ENCODE results near the gene PPP1R3D. TPM values are rescaled to one million over a fixed set of nuclear protein-coding genes. Genes with fewer than 3 reads are reported as not detected.

Gene PPP1R3D
- total RNA-seq, 1 experiment from 2014 or later: 2.7 TPM

- DNase-seq (ENCODE audit: low read depth, low spot score) (no peak), ATAC-seq (no peak)
- intact Hi-C loops (cut with micrococcal nuclease): no loop called here
- H3K9ac ChIP-seq (ENCODE audit: low read length): no peak overlapping the region
- TF ChIP-seq SP1 (IDR thresholded peaks at IDR 0.05; ENCODE audit: low read depth) (no peak), EZH2 (IDR thresholded peaks at IDR 0.05) (no peak), JUND (IDR thresholded peaks at IDR 0.05) (no peak), YY1 (IDR thresholded peaks at IDR 0.05; ENCODE audit: extremely low read depth, insufficient replicate concordance, low read depth, low read length) (no peak), POLR2AphosphoS5 (IDR thresholded peaks at IDR 0.05; ENCODE audit: low read depth, low read length) (no peak), CBX3 (IDR thresholded peaks at IDR 0.05; ENCODE audit: low read depth) (no peak), FOSL1 (IDR thresholded peaks at IDR 0.05; ENCODE audit: low read depth) (no peak), ZFX (IDR thresholded peaks at IDR 0.05) (no peak), RAD21 (IDR thresholded peaks at IDR 0.05; ENCODE audit: low read depth) (no peak), EGR1 (IDR thresholded peaks at IDR 0.05; ENCODE audit: low read depth) (no peak), ZNF274 (IDR thresholded peaks at IDR 0.05; ENCODE audit: low read depth, low read length) (no peak), SIN3A (IDR thresholded peaks at IDR 0.05; ENCODE audit: low read depth) (no peak), TCF7L2 (IDR thresholded peaks at IDR 0.05; ENCODE audit: borderline replicate concordance, extremely low read depth, insufficient read depth, insufficient read length) (no peak)
- TF ChIP-seq, protein P1, sequence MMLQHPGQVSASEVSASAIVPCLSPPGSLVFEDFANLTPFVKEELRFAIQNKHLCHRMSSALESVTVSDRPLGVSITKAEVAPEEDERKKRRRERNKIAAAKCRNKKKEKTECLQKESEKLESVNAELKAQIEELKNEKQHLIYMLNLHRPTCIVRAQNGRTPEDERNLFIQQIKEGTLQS (IDR thresholded peaks at IDR 0.05): no peak
- TF ChIP-seq, protein P2, sequence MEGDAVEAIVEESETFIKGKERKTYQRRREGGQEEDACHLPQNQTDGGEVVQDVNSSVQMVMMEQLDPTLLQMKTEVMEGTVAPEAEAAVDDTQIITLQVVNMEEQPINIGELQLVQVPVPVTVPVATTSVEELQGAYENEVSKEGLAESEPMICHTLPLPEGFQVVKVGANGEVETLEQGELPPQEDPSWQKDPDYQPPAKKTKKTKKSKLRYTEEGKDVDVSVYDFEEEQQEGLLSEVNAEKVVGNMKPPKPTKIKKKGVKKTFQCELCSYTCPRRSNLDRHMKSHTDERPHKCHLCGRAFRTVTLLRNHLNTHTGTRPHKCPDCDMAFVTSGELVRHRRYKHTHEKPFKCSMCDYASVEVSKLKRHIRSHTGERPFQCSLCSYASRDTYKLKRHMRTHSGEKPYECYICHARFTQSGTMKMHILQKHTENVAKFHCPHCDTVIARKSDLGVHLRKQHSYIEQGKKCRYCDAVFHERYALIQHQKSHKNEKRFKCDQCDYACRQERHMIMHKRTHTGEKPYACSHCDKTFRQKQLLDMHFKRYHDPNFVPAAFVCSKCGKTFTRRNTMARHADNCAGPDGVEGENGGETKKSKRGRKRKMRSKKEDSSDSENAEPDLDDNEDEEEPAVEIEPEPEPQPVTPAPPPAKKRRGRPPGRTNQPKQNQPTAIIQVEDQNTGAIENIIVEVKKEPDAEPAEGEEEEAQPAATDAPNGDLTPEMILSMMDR (IDR thresholded peaks at IDR 0.05 in 2 of 3, conservative IDR thresholded peaks at IDR 0.05 in 1 of 3; ENCODE audit: borderline replicate concordance in 1 of 3, insufficient read depth in 1 of 3, low read depth in 2 of 3, low read length in 2 of 3): no peak
- TF ChIP-seq, protein P3, sequence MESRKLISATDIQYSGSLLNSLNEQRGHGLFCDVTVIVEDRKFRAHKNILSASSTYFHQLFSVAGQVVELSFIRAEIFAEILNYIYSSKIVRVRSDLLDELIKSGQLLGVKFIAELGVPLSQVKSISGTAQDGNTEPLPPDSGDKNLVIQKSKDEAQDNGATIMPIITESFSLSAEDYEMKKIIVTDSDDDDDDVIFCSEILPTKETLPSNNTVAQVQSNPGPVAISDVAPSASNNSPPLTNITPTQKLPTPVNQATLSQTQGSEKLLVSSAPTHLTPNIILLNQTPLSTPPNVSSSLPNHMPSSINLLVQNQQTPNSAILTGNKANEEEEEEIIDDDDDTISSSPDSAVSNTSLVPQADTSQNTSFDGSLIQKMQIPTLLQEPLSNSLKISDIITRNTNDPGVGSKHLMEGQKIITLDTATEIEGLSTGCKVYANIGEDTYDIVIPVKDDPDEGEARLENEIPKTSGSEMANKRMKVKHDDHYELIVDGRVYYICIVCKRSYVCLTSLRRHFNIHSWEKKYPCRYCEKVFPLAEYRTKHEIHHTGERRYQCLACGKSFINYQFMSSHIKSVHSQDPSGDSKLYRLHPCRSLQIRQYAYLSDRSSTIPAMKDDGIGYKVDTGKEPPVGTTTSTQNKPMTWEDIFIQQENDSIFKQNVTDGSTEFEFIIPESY (IDR thresholded peaks at IDR 0.05; ENCODE audit: extremely low read depth, insufficient replicate concordance, low read length): no peak
- TF ChIP-seq, protein P4, sequence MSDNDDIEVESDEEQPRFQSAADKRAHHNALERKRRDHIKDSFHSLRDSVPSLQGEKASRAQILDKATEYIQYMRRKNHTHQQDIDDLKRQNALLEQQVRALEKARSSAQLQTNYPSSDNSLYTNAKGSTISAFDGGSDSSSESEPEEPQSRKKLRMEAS (IDR thresholded peaks at IDR 0.05): no peak
- no TSS peak for BruUV-seq (replicated peaks)
- H3K9me2 ChIP-seq (ENCODE audit: insufficient read depth): no peaks in the 10 kb centered on the region
- H3K4me3 ChIP-seq (replicated peaks in 1 of 2; ENCODE audit: low read depth in 1 of 2, low read length in 2 of 2): no peak overlapping the region
- H3K4me1 ChIP-seq (ENCODE audit: control insufficient read depth in 1 of 2, insufficient read depth in 2 of 2, low read length in 2 of 2): peaks cover 17 to 30% of the 10 kb centered on the region in 2 experiments
- no peak overlapping the region for H3K27ac ChIP-seq (ENCODE audit: low read depth, low read length)
- H3K9me3 ChIP-seq (ENCODE audit: control insufficient read depth in 1 of 2, insufficient read depth in 1 of 2, low read depth in 1 of 2, low read length in 2 of 2): no peaks in the 10 kb centered on the region
- peak overlapping the region; percentile 2 for H2AFZ ChIP-seq (ENCODE audit: low read depth, low read length, poor library complexity, severe bottlenecking)
- no peaks in the 10 kb centered on the region for H3K27me3 ChIP-seq (ENCODE audit: insufficient read depth, low read length)
- no peaks in the 10 kb centered on the region for H3K36me3 ChIP-seq (ENCODE audit: control insufficient read depth in 1 of 2, insufficient read depth in 2 of 2, low read length in 2 of 2)
- peak overlapping the region; percentile 62 for H3K4me2 ChIP-seq (ENCODE audit: low read length)
- ChIA-PET RAD21 (ENCODE audit: low non-redundant PET in 1 of 2, low total read pairs in 2 of 2, uncharacterized antibody in 2 of 2, unreplicated experiment in 2 of 2) (no interaction called here), POLR2A (no interaction called here), CTCF (interaction anchor here (1.0 kb wide), 1 partner anchor 47 kb away, joined by 3 read pairs; the partner anchor contains the start of genes FAM217B and PPP1R3D)
- H4K20me1 ChIP-seq (ENCODE audit: insufficient read depth): no peaks in the 10 kb centered on the region
- H3K79me2 ChIP-seq (ENCODE audit: insufficient read depth, low read length): no peaks in the 10 kb centered on the region
These were observed 47.0 kb upstream of the PPP1R3D start for GRCh38 chr20:59987135-59987534.
